HEK293 (cell line): ENCODE results near the gene CLDN15.
A peak's percentile ranks its signal among the peaks of the same experiment; 100 is the strongest.

Source experiments
- CTCF ChIA-PET: fragments of 350-600 bp; formaldehyde crosslinking; extraction: SDS; loops from one replicate; lab custom pipeline; 2021; ENCODE audit warnings: antibody characterized with exemption; lab: Yijun Ruan, JAX
- POLR2A ChIA-PET: fragments of 300-600 bp; formaldehyde crosslinking; extraction: SDS; loops from one replicate; lab custom pipeline; 2020; ENCODE audit warnings: antibody characterized with exemption, inconsistent platforms; lab: Yijun Ruan, JAX
- H3K27ac ChIP-seq: fragments of 200-500 bp; sonication (Bioruptor generic); 2 replicates; pipeline ENCODE4 v1.5.1; 2014; ENCODE audit warnings: low read depth, low read length, control low read depth, inconsistent platforms; ENCODE audit errors: extremely low read depth
- H3K36me3 ChIP-seq, 2 experiments: fragments of 200-500 bp in 1 of 2; sonication (Bioruptor generic) in 1 of 2; 1 replicate in 1 of 2; 2 replicates in 1 of 2; pipeline ENCODE4 v1.5.1; 2014 to 2017; ENCODE audit warnings: inconsistent platforms in 2 of 2, low read length in 2 of 2; ENCODE audit not compliant: control insufficient read depth in 2 of 2, insufficient read depth in 1 of 2
- H3K4me1 ChIP-seq: fragments of 200-500 bp; sonication (Bioruptor generic); 2 replicates; pipeline ENCODE4 v1.5.1; 2014; ENCODE audit warnings: mild to moderate bottlenecking, low read length, inconsistent platforms; ENCODE audit not compliant: control insufficient read depth, insufficient read depth
- H3K4me3 ChIP-seq: 2 replicates; pipeline ENCODE4 v1.5.1; 2011; ENCODE audit warnings: low read depth, mild to moderate bottlenecking, control low read depth, low read length, moderate library complexity
- H3K9me3 ChIP-seq: fragments of 200-500 bp; sonication (Bioruptor generic); 2 replicates; pipeline ENCODE4 v1.5.1; 2014; ENCODE audit warnings: low read depth, low read length, inconsistent platforms; ENCODE audit not compliant: control insufficient read depth, insufficient read depth
- GLI4 ChIP-seq: fragments of 450-650 bp; formaldehyde crosslinking; IDR thresholded peaks from 2 replicates; pipeline ENCODE4 v1.5.1; 2016; ENCODE audit warnings: missing biosample characterization, missing genetic modification characterization
- KLF16 ChIP-seq: fragments of 450-650 bp; formaldehyde crosslinking; IDR thresholded peaks from 2 replicates; pipeline ENCODE4 v1.5.1; 2017; ENCODE audit warnings: missing biosample characterization, missing genetic modification characterization
- OVOL3 ChIP-seq: fragments of 450-650 bp; formaldehyde crosslinking; IDR thresholded peaks from 2 replicates; pipeline ENCODE4 v1.5.1; 2016; ENCODE audit warnings: missing biosample characterization, missing genetic modification characterization
- PRDM10 ChIP-seq: fragments of 450-650 bp; formaldehyde crosslinking; IDR thresholded peaks from 2 replicates; pipeline ENCODE4 v1.5.1; 2016; ENCODE audit warnings: missing biosample characterization, missing genetic modification characterization
- REPIN1 ChIP-seq: fragments of 450-650 bp; formaldehyde crosslinking; IDR thresholded peaks from 2 replicates; pipeline ENCODE4 v1.5.1; 2017; ENCODE audit warnings: missing biosample characterization, missing genetic modification characterization, low read depth
- SALL2 ChIP-seq: fragments of 450-650 bp; formaldehyde crosslinking; IDR thresholded peaks from 2 replicates; pipeline ENCODE4 v1.5.0; 2017; ENCODE audit warnings: missing biosample characterization, mild to moderate bottlenecking, missing genetic modification characterization, borderline replicate concordance
- YY1 ChIP-seq: fragments of 450-650 bp; formaldehyde crosslinking; IDR thresholded peaks from 2 replicates; pipeline ENCODE4 v1.5.1; 2018; ENCODE audit warnings: missing biosample characterization, missing genetic modification characterization
- YY2 ChIP-seq: fragments of 450-650 bp; formaldehyde crosslinking; IDR thresholded peaks from 2 replicates; pipeline ENCODE4 v1.5.1; 2016; ENCODE audit warnings: missing biosample characterization, missing genetic modification characterization
- ZFP41 ChIP-seq: fragments of 450-650 bp; formaldehyde crosslinking; IDR thresholded peaks from 2 replicates; pipeline ENCODE4 v1.5.1; 2016; ENCODE audit warnings: missing biosample characterization, missing genetic modification characterization, borderline replicate concordance
- ZNF140 ChIP-seq: fragments of 450-650 bp; formaldehyde crosslinking; IDR thresholded peaks from 2 replicates; pipeline ENCODE4 v1.5.1; 2016; ENCODE audit warnings: missing biosample characterization, missing genetic modification characterization
- ZNF146 ChIP-seq: fragments of 450-650 bp; formaldehyde crosslinking; IDR thresholded peaks from 2 replicates; pipeline ENCODE4 v1.5.1; 2016; ENCODE audit warnings: missing biosample characterization, missing genetic modification characterization
- ZNF221 ChIP-seq: fragments of 450-650 bp; formaldehyde crosslinking; IDR thresholded peaks from 2 replicates; pipeline ENCODE4 v1.5.1; 2017; ENCODE audit warnings: missing biosample characterization, missing genetic modification characterization, borderline replicate concordance
- ZNF239 ChIP-seq: fragments of 450-650 bp; formaldehyde crosslinking; IDR thresholded peaks from 2 replicates; pipeline ENCODE4 v1.5.1; 2016; ENCODE audit warnings: missing biosample characterization, missing genetic modification characterization
- ZNF335 ChIP-seq: fragments of 450-650 bp; formaldehyde crosslinking; conservative IDR thresholded peaks from 2 replicates; pipeline ENCODE4 v1.5.1; 2016; ENCODE audit warnings: missing biosample characterization, missing genetic modification characterization
- ZNF366 ChIP-seq: fragments of 450-650 bp; formaldehyde crosslinking; conservative IDR thresholded peaks from 2 replicates; pipeline ENCODE4 v1.5.1; 2016; ENCODE audit warnings: missing biosample characterization, missing genetic modification characterization
- ZNF37A ChIP-seq: fragments of 450-650 bp; IDR thresholded peaks from 2 replicates; pipeline ENCODE4 v1.5.1; 2018; ENCODE audit warnings: missing biosample characterization, missing genetic modification characterization
- ZNF433 ChIP-seq: fragments of 450-650 bp; formaldehyde crosslinking; IDR thresholded peaks from 2 replicates; pipeline ENCODE4 v1.5.1; 2016; ENCODE audit warnings: missing biosample characterization, missing genetic modification characterization, low read depth
- ZNF449 ChIP-seq: fragments of 450-650 bp; formaldehyde crosslinking; IDR thresholded peaks from 2 replicates; pipeline ENCODE4 v1.5.1; 2017; ENCODE audit warnings: missing biosample characterization, mild to moderate bottlenecking, missing genetic modification characterization, moderate library complexity
- ZNF560 ChIP-seq: fragments of 450-650 bp; formaldehyde crosslinking; IDR thresholded peaks from 2 replicates; pipeline ENCODE4 v1.5.1; 2017; ENCODE audit warnings: missing biosample characterization, missing genetic modification characterization, borderline replicate concordance
- ZNF585B ChIP-seq: fragments of 450-650 bp; formaldehyde crosslinking; IDR thresholded peaks from 2 replicates; pipeline ENCODE4 v1.5.1; 2016; ENCODE audit warnings: missing biosample characterization, missing genetic modification characterization
- ZNF645 ChIP-seq: fragments of 450-650 bp; formaldehyde crosslinking; IDR thresholded peaks from 2 replicates; pipeline ENCODE4; 2016; ENCODE audit warnings: missing biosample characterization, missing genetic modification characterization
- ZNF664 ChIP-seq: fragments of 450-650 bp; formaldehyde crosslinking; IDR thresholded peaks from 2 replicates; pipeline ENCODE4 v1.5.1; 2016; ENCODE audit warnings: missing biosample characterization, missing genetic modification characterization
- ZNF692 ChIP-seq: fragments of 450-650 bp; formaldehyde crosslinking; IDR thresholded peaks from 2 replicates; pipeline ENCODE4 v1.5.1; 2016; ENCODE audit warnings: missing biosample characterization, missing genetic modification characterization
- ZNF704 ChIP-seq: fragments of 450-650 bp; formaldehyde crosslinking; IDR thresholded peaks from 2 replicates; pipeline ENCODE4 v1.5.1; 2016; ENCODE audit warnings: missing biosample characterization, missing genetic modification characterization
- ZSCAN16 ChIP-seq: fragments of 450-650 bp; formaldehyde crosslinking; IDR thresholded peaks from 2 replicates; pipeline ENCODE4 v1.5.1; 2016; ENCODE audit warnings: missing biosample characterization, missing genetic modification characterization
- ZXDB ChIP-seq: fragments of 450-650 bp; formaldehyde crosslinking; IDR thresholded peaks from 2 replicates; pipeline ENCODE4 v1.5.1; 2016; ENCODE audit warnings: missing biosample characterization, missing genetic modification characterization

CLDN15 gene

GRCh38 chr7:101248276-101248675 lies 10.7 kb upstream of the CLDN15 start:
- ChIA-PET POLR2A (interaction anchor here (0.6 kb wide), 1 partner anchor 368 kb away, joined by 9 read pairs; no protein-coding TSS in a partner anchor), CTCF (interaction anchor here (0.6 to 2.3 kb wide), 3 partner anchors 34 to 1424 kb away, joined by 3 to 10 read pairs (median 4); no protein-coding TSS in a partner anchor)
- H3K27ac ChIP-seq: no peak overlapping the region
- peaks cover 2% of the 10 kb centered on the region; the same call in 1 of the 2 replicates for H3K4me1 ChIP-seq
- no peak overlapping the region for H3K4me3 ChIP-seq
- TF ChIP-seq ZFP41 (tag by site-specific recombination) (no peak), ZNF664 (tag by site-specific recombination) (peak; percentile 96)
- no peaks in the 10 kb centered on the region for H3K9me3 ChIP-seq
- peaks cover 0 to 13% of the 10 kb centered on the region in 2 experiments; a peak in 2 of 3 replicates for H3K36me3 ChIP-seq

- H3K36me3 ChIP-seq: peaks cover 0 to 26% of the 10 kb centered on the region in 2 experiments; a peak in 2 of 3 replicates
- ChIA-PET CTCF (interaction anchor here (0.6 to 3.9 kb wide), 11 partner anchors 9 to 1036 kb away, joined by 3 to 40 read pairs (median 13); partner anchors contain the start of genes PLOD3, TRIM56 and ZNHIT1), POLR2A (interaction anchor here (1.9 to 3.3 kb wide), 3 partner anchors 28 to 101 kb away, joined by 6 to 23 read pairs (median 8); partner anchors contain the start of genes PLOD3 and ZNHIT1)
- no peaks in the 10 kb centered on the region for H3K9me3 ChIP-seq
- H3K27ac ChIP-seq: peak overlapping the region; percentile 53; the same call in 1 of the 2 replicates
- H3K4me1 ChIP-seq: peaks cover 2% of the 10 kb centered on the region; the same call in 1 of the 2 replicates
- peak overlapping the region; percentile 73 for H3K4me3 ChIP-seq
- TF ChIP-seq ZNF37A (no peak), ZNF704 (no peak), PRDM10 (tag by site-specific recombination) (peak; percentile 99), GLI4 (tag by site-specific recombination) (no peak), ZNF146 (tag by site-specific recombination) (no peak), REPIN1 (tag by site-specific recombination) (no peak), ZNF560 (tag by site-specific recombination) (no peak), ZNF692 (tag by site-specific recombination) (no peak), KLF16 (tag by site-specific recombination) (no peak), ZNF433 (no peak), ZFP41 (tag by site-specific recombination) (no peak), ZNF585B (tag by site-specific recombination) (no peak), ZSCAN16 (tag by site-specific recombination) (no peak), ZNF239 (tag by site-specific recombination) (no peak), ZNF449 (peak; percentile 87), ZXDB (tag by site-specific recombination) (no peak), SALL2 (tag by site-specific recombination) (no peak), ZNF335 (tag by site-specific recombination) (peak; percentile 91), OVOL3 (tag by site-specific recombination) (no peak), ZNF221 (no peak), ZNF366 (no peak), YY1 (no peak), ZNF645 (tag by site-specific recombination) (no peak), ZNF140 (tag by site-specific recombination) (no peak), YY2 (no peak)
Measured at GRCh38 chr7:101245147-101245668, 7.6 kb upstream of the CLDN15 start.
